OCI-LY3 (cell line): ENCODE results near the gene PIK3R2.

Experiments
- H2AFZ ChIP-seq: fragments of 200-600, 300-600 bp; shearing (Covaris generic); 2 replicates; pipeline ENCODE4 v1.6.0; 2014; ENCODE audit warnings: antibody characterized with exemption, low read depth, low read length
- H3K27ac ChIP-seq: fragments of 200-600, 300-600 bp; sonication (generic); 2 replicates; pipeline ENCODE4 v1.5.1; 2014; ENCODE audit warnings: mild to moderate bottlenecking, low read length, moderate library complexity, mixed read lengths
- H3K27me3 ChIP-seq: fragments of 200-600, 300-600 bp; sonication (generic); 2 replicates; pipeline ENCODE4 v1.6.1; 2014; ENCODE audit warnings: low read depth, low read length, mixed read lengths
- H3K36me3 ChIP-seq: fragments of 200-600, 300-600 bp; sonication (generic); replicated peaks from 2 replicates; pipeline ENCODE3; 2014; ENCODE audit warnings: low read depth, low read length, mixed read lengths
- H3K4me1 ChIP-seq: fragments of 300-600, 200-600 bp; sonication (generic); 2 replicates; pipeline ENCODE4 v1.6.1; 2014; ENCODE audit warnings: low read length, mixed read lengths
- H3K4me2 ChIP-seq: fragments of 200-600, 300-600 bp; sonication (generic); 2 replicates; pipeline ENCODE4 v1.6.1; 2014; ENCODE audit warnings: low read length, mixed read lengths
- H3K4me3 ChIP-seq: fragments of 300-600, 200-600 bp; sonication (generic); 2 replicates; pipeline ENCODE4 v1.5.1; 2014; ENCODE audit warnings: antibody characterized with exemption, mild to moderate bottlenecking, low read length, moderate library complexity
- H3K79me2 ChIP-seq: fragments of 300-600, 200-600 bp; shearing (Covaris generic); 2 replicates; pipeline ENCODE4 v1.6.1; 2014; ENCODE audit warnings: mild to moderate bottlenecking, low read length, mixed read lengths
- H3K9ac ChIP-seq: fragments of 300-600, 200-600 bp; shearing (Covaris generic); 2 replicates; pipeline ENCODE4 v1.6.0; 2014; ENCODE audit warnings: mild to moderate bottlenecking, low read length, moderate library complexity
- H3K9me3 ChIP-seq: fragments of 200-600, 300-600 bp; shearing (Covaris generic); 2 replicates; pipeline ENCODE4 v1.6.1; 2014; ENCODE audit warnings: low read length, mixed read lengths; ENCODE audit not compliant: insufficient read depth
- H4K20me1 ChIP-seq: fragments of 200-600, 300-600 bp; sonication (generic); 2 replicates; pipeline ENCODE4 v1.6.1; 2016; ENCODE audit warnings: low read length, mixed read lengths; ENCODE audit not compliant: insufficient read depth
- EZH2phosphoT487 ChIP-seq: fragments of 200-600 bp; shearing (Covaris generic); IDR thresholded peaks from 2 replicates; pipeline ENCODE4 v1.6.1; 2018; ENCODE audit warnings: antibody characterized with exemption, mixed run types, low read depth
- TF ChIP-seq, protein P1 (sequence below): fragments of 200-600, 300-600 bp; sonication (generic); IDR thresholded peaks from 2 replicates; pipeline ENCODE4 v1.5.1; 2014; ENCODE audit warnings: antibody characterized with exemption, low read length, low read depth

PIK3R2 gene

DNA sequence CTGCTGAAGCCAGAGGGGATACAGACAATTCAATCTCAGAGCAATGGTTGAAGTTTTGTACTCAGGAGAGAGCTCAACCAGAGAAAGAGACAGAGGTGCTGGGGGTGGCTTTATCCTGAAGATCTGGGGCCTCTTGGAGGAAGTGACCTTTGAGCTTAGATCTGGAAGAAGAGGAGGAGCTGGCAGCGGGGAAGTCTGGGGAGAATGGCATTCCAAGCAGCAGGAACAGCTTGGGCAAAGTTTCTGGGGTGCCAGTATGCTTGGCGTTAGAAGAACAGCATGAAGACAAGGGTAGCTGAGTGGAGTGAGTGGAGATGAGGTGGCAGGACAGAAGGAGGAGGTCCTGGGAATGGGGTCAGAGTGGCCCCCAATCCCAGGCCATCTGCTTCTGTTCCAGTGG lies 44.1 kb upstream of the PIK3R2 start:
- Histone ChIP-seq H3K79me2 (no peaks in the 10 kb centered on the region), H3K4me3 (peak overlapping the region; percentile 79; the same call in 1 of the 2 replicates), H3K9ac (no peak overlapping the region), H3K27me3 (peaks cover 5% of the 10 kb centered on the region; the same call in 1 of the 2 replicates), H3K4me1 (peaks cover 28% of the 10 kb centered on the region), H3K4me2 (no peak overlapping the region), H4K20me1 (peaks cover 13% of the 10 kb centered on the region; the same call in 1 of the 2 replicates), H3K27ac (no peak overlapping the region), H2AFZ (no peak overlapping the region), H3K36me3 (peaks cover 17% of the 10 kb centered on the region), H3K9me3 (no peaks in the 10 kb centered on the region)
- TF ChIP-seq, protein P1, sequence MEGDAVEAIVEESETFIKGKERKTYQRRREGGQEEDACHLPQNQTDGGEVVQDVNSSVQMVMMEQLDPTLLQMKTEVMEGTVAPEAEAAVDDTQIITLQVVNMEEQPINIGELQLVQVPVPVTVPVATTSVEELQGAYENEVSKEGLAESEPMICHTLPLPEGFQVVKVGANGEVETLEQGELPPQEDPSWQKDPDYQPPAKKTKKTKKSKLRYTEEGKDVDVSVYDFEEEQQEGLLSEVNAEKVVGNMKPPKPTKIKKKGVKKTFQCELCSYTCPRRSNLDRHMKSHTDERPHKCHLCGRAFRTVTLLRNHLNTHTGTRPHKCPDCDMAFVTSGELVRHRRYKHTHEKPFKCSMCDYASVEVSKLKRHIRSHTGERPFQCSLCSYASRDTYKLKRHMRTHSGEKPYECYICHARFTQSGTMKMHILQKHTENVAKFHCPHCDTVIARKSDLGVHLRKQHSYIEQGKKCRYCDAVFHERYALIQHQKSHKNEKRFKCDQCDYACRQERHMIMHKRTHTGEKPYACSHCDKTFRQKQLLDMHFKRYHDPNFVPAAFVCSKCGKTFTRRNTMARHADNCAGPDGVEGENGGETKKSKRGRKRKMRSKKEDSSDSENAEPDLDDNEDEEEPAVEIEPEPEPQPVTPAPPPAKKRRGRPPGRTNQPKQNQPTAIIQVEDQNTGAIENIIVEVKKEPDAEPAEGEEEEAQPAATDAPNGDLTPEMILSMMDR, result no peak
- TF ChIP-seq EZH2phosphoT487, result no peak

DNA sequence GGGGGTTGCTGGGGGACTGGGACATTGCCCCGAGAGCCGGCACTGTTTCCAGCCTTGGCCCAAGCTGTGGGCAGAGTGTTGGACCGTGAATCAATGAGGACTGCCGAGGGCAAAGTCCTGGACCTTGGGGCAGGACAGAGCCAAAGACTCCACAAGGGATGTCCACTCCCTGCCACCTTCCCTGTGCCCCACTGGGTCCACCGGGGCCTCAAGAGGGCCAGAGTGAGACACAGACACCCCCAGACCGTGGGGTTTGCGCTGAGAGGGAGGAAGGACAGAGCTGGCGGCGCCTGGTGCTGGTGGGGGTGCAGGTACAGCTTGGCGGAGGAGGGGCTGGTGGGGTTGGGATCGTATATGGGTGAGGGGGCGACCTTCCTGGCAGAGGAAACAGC lies 43.6 kb upstream of the PIK3R2 start:
- TF ChIP-seq EZH2phosphoT487, result no peak
- TF ChIP-seq, protein P1, result no peak
- Histone ChIP-seq H3K9ac (peak overlapping the region; percentile 47), H3K27ac (no peak overlapping the region), H4K20me1 (peaks cover 13% of the 10 kb centered on the region; the same call in 1 of the 2 replicates), H3K4me3 (peak overlapping the region; percentile 79), H3K36me3 (peaks cover 17% of the 10 kb centered on the region), H3K9me3 (no peaks in the 10 kb centered on the region), H3K4me2 (peak overlapping the region; percentile 89), H3K4me1 (peaks cover 25% of the 10 kb centered on the region), H3K79me2 (no peaks in the 10 kb centered on the region), H3K27me3 (peaks cover 5% of the 10 kb centered on the region; the same call in 1 of the 2 replicates), H2AFZ (no peak overlapping the region)

DNA sequence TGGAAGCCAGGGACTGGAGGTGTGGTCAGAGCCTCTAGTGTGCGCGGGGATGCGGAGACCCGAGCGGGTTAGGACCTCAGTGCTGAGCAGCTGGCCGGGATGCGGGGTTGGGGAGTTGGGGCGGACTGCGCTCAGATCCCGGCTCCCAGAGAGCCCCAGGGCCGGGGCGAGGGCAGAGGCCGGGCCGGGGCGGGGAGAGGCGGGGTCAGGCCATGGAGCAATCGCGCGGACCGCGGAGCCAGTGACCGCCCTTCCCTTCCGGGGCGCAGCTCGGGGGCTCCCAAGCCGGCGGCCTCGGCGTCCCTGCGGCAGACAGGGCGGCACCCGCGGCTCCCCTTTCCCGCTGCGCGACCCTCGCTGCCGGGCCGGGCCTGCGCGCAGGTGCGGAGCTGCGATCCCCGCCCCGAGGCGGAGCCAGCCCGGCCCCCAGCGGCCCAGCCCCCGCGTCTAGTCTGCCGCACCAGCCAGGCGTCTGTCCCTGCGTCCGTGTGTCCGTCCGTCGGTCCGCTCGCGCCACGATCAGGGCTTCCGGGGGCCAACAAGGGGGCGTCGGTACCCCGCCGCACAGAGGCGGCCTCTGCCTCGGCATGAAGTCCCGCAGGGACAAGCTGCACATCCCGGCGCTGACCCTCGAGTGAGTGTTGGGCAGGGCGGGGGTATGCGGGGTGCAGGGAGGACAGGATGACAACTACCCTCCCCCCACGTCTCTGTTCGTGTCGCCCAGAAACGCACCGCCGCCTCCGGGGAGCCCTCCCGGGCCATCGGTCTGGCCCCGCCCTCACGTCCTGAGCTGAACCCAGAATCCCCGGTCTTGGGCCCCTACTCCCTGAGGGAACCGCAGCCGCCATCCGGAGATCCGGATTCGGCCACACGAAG lies 43.0 kb upstream of the PIK3R2 start:
- H3K27ac ChIP-seq, result no peak overlapping the region
- peaks cover 18% of the 10 kb centered on the region for H3K36me3 ChIP-seq
- peaks cover 13% of the 10 kb centered on the region; the same call in 1 of the 2 replicates for H4K20me1 ChIP-seq
- H3K4me2 ChIP-seq, result peak overlapping the region; percentile 89
- H3K9ac ChIP-seq, result peak overlapping the region; percentile 47
- no peak overlapping the region for H2AFZ ChIP-seq
- TF ChIP-seq EZH2phosphoT487, result no peak
- TF ChIP-seq, protein P1, result no peak
- H3K9me3 ChIP-seq, result no peaks in the 10 kb centered on the region
- peaks cover 2% of the 10 kb centered on the region; the same call in 1 of the 2 replicates for H3K27me3 ChIP-seq
- peaks cover 20% of the 10 kb centered on the region for H3K4me1 ChIP-seq
- H3K4me3 ChIP-seq, result peak overlapping the region; percentile 79
- no peaks in the 10 kb centered on the region for H3K79me2 ChIP-seq

- Histone ChIP-seq H3K79me2 (no peaks in the 10 kb centered on the region), H4K20me1 (peaks cover 13% of the 10 kb centered on the region; the same call in 1 of the 2 replicates), H3K9ac (no peak overlapping the region; the same call in 1 of the 2 replicates), H3K27me3 (no peaks in the 10 kb centered on the region), H3K4me3 (peak overlapping the region; percentile 79), H3K27ac (no peak overlapping the region), H3K9me3 (no peaks in the 10 kb centered on the region), H3K36me3 (peaks cover 20% of the 10 kb centered on the region), H3K4me2 (peak overlapping the region; percentile 89), H2AFZ (no peak overlapping the region), H3K4me1 (peaks cover 20% of the 10 kb centered on the region)
- TF ChIP-seq EZH2phosphoT487, result no peak
- TF ChIP-seq, protein P1, result no peak
Observed at GRCh38 chr19:18110609-18111232, 42.2 kb upstream of the PIK3R2 start.
